GM23248 (cell line): ENCODE measurements around the gene CTIF.

ENCODE experiments used
- EZH2 ChIP-seq: fragments of 200-600 bp; sonication (generic); IDR thresholded peaks from 2 replicates; pipeline ENCODE4 v1.6.1; 2018; ENCODE audit warnings: antibody characterized with exemption, mild to moderate bottlenecking; ENCODE audit not compliant: insufficient read depth, poor library complexity, severe bottlenecking
- EZH2phosphoT487 ChIP-seq: fragments of 200-600 bp; sonication (generic); IDR thresholded peaks from 2 replicates; pipeline ENCODE4 v1.6.1; 2018; ENCODE audit warnings: antibody characterized with exemption, moderate library complexity, mild to moderate bottlenecking, low read depth; ENCODE audit not compliant: insufficient read depth

GRCh38 chr18:48853588-48853987 lies 314.8 kb downstream of the CTIF start:
- no peak for TF ChIP-seq EZH2phosphoT487
- TF ChIP-seq EZH2, result no peak
